Upper lobe of right lung (tissue), 1 donor: ENCODE data around the gene BIVM. TPM values are rescaled to one million over a fixed set of nuclear protein-coding genes. Genes with fewer than 3 reads are reported as not detected.

ENCODE experiments used
- ATAC-seq: fragments of 200-7000 bp; cut with Tn5 transposase; one replicate; pipeline ENCODE4 v1.9.1; 2020; ENCODE audit warnings: mild to moderate bottlenecking, moderate library complexity
- DNase-seq: peaks from one replicate; pipeline ENCODE4 v3.0.0-alpha.2; 2020
- H3K27ac ChIP-seq: fragments of 200-600 bp; one replicate; pipeline ENCODE4 v1.8.0; 2022
- H3K27me3 ChIP-seq: fragments of 200-600 bp; one replicate; pipeline ENCODE4 v1.8.0; 2022; ENCODE audit warnings: mild to moderate bottlenecking
- H3K36me3 ChIP-seq: fragments of 200-600 bp; one replicate; pipeline ENCODE4 v1.8.0; 2022
- H3K4me1 ChIP-seq: fragments of 200-600 bp; one replicate; pipeline ENCODE4 v1.8.0; 2022
- H3K4me3 ChIP-seq: fragments of 200-600 bp; one replicate; pipeline ENCODE4 v1.8.0; 2022; ENCODE audit warnings: mild to moderate bottlenecking
- H3K9me3 ChIP-seq: fragments of 200-600 bp; one replicate; pipeline ENCODE4 v1.8.0; 2022
- intact Hi-C: fragments of 100-400 bp; cut with DNase I; formaldehyde crosslinking; loops from one replicate; pipeline ENCODE4 v1.11.0; 2022
- total RNA-seq: library from RNA; stranded (reverse); fragmentation: NEBNext Ultra II Directional; extraction: Animal tissue kit (Norgen Biotek cat#: 25700); gene quantifications from one replicate; pipeline ENCODE4 v1.2.1, GENCODE V29; 2021
- TF ChIP-seq, protein P1 (sequence below): fragments of 200-600 bp; IDR thresholded peaks from one replicate; pipeline ENCODE4 v1.8.0; 2022; ENCODE audit warnings: antibody characterized with exemption
- donor health status: DM: no; HTN: yes; CAD: no; lungs with severe emphysema.

BIVM gene
- total RNA-seq, 1 donor from 2014 or later: 16.1 TPM

DNA sequence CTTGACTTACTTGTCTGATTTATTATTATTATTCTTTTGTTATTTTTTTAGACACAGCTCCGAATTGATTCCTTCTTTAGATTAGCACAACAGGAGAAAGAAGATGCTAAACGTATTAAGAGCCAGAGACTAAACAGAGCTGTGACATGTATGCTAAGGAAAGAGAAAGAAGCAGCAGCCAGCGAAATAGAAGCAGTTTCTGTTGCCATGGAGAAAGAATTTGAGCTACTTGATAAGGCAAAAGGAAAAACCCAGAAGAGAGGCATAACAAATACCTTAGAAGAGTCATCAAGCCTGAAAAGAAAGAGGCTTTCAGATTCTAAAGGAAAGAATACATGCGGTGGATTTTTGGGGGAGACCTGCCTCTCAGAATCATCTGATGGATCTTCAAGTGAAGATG lies 76.3 kb downstream of the BIVM start:
- no peak for DNase-seq

DNA sequence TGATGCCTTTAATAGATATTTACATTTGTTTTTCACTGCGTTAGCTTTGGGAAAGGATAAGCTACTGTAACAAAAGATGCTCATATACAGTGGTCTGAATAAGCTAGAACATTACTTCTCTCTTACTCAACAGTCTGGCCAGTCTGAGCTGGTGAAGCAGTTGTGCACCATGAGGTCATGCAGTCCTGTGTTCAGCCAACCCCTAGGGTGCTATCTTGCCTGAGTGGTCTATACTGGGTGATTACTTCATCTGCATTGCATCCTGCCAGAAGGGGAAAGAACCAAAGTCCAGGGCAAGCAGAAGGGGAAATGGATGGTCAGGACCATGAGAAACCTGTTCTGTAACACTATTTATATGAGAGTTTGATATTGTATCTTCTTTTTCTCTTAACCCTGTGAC lies 78.4 kb downstream of the BIVM start:
- Histone ChIP-seq H3K27ac (no peak overlapping the region), H3K9me3 (no peaks in the 10 kb centered on the region), H3K4me3 (no peak overlapping the region), H3K27me3 (no peaks in the 10 kb centered on the region), H3K4me1 (no peaks in the 10 kb centered on the region), H3K36me3 (peaks cover 52% of the 10 kb centered on the region)
- ATAC-seq (peak; percentile 28), DNase-seq (no peak)
- intact Hi-C loops: no loop called here
- TF ChIP-seq, protein P1, sequence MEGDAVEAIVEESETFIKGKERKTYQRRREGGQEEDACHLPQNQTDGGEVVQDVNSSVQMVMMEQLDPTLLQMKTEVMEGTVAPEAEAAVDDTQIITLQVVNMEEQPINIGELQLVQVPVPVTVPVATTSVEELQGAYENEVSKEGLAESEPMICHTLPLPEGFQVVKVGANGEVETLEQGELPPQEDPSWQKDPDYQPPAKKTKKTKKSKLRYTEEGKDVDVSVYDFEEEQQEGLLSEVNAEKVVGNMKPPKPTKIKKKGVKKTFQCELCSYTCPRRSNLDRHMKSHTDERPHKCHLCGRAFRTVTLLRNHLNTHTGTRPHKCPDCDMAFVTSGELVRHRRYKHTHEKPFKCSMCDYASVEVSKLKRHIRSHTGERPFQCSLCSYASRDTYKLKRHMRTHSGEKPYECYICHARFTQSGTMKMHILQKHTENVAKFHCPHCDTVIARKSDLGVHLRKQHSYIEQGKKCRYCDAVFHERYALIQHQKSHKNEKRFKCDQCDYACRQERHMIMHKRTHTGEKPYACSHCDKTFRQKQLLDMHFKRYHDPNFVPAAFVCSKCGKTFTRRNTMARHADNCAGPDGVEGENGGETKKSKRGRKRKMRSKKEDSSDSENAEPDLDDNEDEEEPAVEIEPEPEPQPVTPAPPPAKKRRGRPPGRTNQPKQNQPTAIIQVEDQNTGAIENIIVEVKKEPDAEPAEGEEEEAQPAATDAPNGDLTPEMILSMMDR: no peak

More for the DNA sequence above, 76.3 kb downstream of the BIVM start:
- no peak for ATAC-seq
- intact Hi-C loops: no loop called here
- peaks cover 68% of the 10 kb centered on the region for H3K36me3 ChIP-seq
- H3K4me1 ChIP-seq: peaks cover 3% of the 10 kb centered on the region
- H3K27me3 ChIP-seq: no peaks in the 10 kb centered on the region
- no peak overlapping the region for H3K4me3 ChIP-seq
- TF ChIP-seq, protein P1: no peak
- no peak overlapping the region for H3K27ac ChIP-seq
- no peaks in the 10 kb centered on the region for H3K9me3 ChIP-seq

DNA sequence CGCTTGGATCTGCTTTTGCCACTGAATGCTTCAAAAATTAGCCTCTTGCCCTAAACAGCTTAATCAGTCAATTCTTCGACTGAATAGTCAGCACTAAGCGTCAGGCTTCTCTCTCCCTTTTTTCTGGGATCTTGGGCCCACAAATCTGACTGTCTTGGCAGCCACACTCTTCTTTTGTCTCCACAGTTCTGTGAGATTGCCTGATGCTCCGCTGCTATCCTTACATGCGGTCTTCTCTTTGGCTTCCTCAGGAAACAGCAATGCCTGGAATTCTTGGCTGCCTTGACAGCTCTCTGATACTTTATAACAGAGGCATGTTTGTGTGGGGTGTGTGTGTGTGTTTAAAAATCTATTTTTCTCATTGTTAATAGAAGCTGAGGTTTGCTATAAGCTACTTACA lies 79.6 kb downstream of the BIVM start:
- Histone ChIP-seq H3K27ac (no peak overlapping the region), H3K9me3 (no peaks in the 10 kb centered on the region), H3K27me3 (no peaks in the 10 kb centered on the region), H3K36me3 (peaks cover 41% of the 10 kb centered on the region), H3K4me1 (no peaks in the 10 kb centered on the region), H3K4me3 (no peak overlapping the region)
- no peak for DNase-seq
- intact Hi-C loops: no loop called here
- TF ChIP-seq, protein P1: no peak
- ATAC-seq: no peak

DNA sequence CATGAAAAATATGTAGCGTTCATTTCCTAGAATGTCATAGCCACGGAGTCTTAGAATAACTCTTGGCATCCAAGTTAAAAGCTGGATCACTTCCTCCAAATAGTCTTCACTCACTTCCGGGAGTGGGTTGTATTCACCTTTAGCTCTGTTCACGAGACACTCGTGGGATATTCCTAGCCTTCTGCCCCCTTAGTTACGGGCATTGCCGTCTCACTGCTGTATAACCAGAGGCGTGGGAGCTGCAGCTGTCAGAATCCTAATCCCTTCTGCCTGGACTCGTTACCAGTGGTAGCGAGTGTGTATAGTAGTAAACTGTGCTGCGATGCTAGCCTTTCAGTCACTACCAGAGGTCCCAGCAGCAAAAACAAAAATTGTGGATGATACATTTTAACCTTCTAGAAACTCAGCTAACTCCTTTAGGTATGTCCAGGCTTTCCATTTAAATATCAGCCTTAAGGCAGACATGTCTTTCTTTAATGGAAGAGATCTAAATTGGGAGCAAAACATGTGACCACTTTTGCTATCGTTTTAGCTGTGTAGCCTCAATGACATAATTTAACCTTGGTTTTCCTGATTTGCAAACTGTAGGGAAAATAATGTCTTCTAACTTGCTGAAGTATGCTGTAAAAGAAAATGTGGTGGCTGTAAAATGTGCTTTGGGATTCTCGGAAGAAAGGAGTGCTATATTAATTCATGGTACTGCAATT lies 81.0 kb downstream of the BIVM start:
- H3K4me3 ChIP-seq: no peak overlapping the region
- H3K9me3 ChIP-seq: no peaks in the 10 kb centered on the region
- intact Hi-C loops: no loop called here
- no peak for DNase-seq
- H3K27me3 ChIP-seq: no peaks in the 10 kb centered on the region
- TF ChIP-seq, protein P1: no peak
- peaks cover 27% of the 10 kb centered on the region for H3K36me3 ChIP-seq
- no peak overlapping the region for H3K27ac ChIP-seq
- H3K4me1 ChIP-seq: no peaks in the 10 kb centered on the region
- ATAC-seq: no peak

DNA sequence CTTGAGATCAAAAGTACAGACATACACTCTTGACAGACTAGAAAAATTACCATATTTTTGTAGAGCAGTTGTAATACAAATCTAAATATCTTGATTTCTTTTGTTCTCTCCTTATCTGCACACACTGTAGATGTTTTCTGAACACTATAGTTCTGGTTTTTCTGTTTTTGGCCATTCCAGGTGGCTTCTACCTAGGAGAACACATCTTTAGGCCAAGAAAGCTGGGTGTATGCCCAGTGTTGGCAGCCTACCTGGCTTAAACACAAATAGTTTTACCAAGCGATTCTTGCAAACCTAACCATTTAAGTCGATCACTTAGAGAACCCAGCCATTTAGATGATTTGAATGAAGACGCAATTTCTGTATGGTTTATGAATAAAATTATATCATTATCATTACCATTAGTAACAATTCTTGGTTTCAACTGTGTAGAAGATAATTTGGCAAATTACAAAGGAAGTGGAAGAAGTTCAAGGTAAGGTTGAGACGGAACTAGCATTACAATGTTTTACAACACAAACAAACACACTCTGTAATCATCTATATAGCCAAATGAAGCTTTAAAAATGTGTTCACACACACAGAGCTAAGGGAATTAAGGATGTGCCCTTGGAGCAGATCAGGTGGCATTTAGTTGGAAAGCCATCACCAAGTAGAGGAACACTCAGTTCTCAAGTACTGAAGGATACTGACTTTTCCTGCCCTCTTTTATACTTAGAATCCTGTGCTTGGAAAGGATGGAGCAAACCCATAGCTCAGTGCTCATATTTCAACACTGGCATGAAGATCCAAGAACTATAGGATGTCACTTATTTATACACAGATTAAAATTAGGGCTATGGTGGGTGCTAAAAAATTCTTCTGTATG lies 83.1 kb downstream of the BIVM start:
- DNase-seq (no peak), ATAC-seq (no peak)
- H3K4me3 ChIP-seq: no peak overlapping the region
- TF ChIP-seq, protein P1: no peak
- intact Hi-C loops: no loop called here
- no peaks in the 10 kb centered on the region for H3K4me1 ChIP-seq
- no peaks in the 10 kb centered on the region for H3K9me3 ChIP-seq
- no peak overlapping the region for H3K27ac ChIP-seq
- H3K36me3 ChIP-seq: peaks cover 6% of the 10 kb centered on the region
- H3K27me3 ChIP-seq: no peaks in the 10 kb centered on the region

Other genes starting within 250 kb of the BIVM start
- 43.4 TPM for gene TPP2, start 202.1 kb upstream of the BIVM start, total RNA-seq
- not detected for gene METTL21C, start 104.1 kb upstream of the BIVM start, total RNA-seq
- 5.8 TPM for gene TEX30, start 25.3 kb upstream of the BIVM start, total RNA-seq
- gene POGLUT2, start 143 bp upstream of the BIVM start, total RNA-seq: 5.1 TPM
- 50.7 TPM for gene ERCC5, start 46.9 kb downstream of the BIVM start, total RNA-seq